ENCODE data around the gene GPR84. TPM values are rescaled to one million over a fixed set of nuclear protein-coding genes. Genes with fewer than 3 reads are reported as not detected.

The GPR84 gene
- polyA plus RNA-seq, 2 of the 4 experiments (the other 2 are of a cell fraction) = not detected

DNA sequence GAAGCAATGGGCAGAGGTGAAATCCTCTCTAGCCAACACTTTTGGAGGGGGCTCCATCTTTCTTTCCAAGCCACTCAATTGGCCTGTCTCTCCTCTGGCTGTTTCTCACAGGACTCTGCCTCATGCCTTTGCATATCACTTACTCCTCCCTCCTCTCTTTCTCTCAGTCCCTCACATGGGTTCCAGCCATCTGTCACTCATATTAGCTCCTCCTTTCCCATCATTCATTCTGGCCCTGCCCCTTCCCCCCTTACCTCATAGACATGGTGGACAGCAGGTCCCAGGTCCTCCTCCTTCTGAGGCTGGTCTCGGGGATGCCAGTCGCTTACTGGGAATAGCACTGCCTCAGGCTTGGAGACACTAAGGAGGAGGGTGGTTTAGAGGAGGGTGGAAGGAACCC, 36.8 kb upstream of the GPR84 start:
- FAIRE-seq (no peak), DNase-seq (ENCODE audit: low read depth in 1 of 2, low spot score in 1 of 2) (no peak), ATAC-seq (peak in 1 of 2 experiments; percentile 15; a peak in 2 of 6 replicates)
- H3K27ac ChIP-seq = no peak overlapping the region
- no peaks in the 10 kb centered on the region for H3K9me3 ChIP-seq
- H3K4me1 ChIP-seq = no peaks in the 10 kb centered on the region
- WGBS (ENCODE audit: missing lambda C conversion rate) = 97% methylated on average over 2 of the region's 2 CpGs
- ChIA-PET CTCF (interaction anchor here (1.0 to 12.7 kb wide), 7 partner anchors 8 to 33 kb away, joined by 4 to 1279 read pairs (median 20); partner anchors contain the start of genes ITGA5 and ZNF385A), POLR2A (no interaction called here)
- TF ChIP-seq CEBPB (IDR thresholded peaks at IDR 0.05) (no peak), BHLHE40 (IDR thresholded peaks at IDR 0.05; ENCODE audit: low read depth, low read length) (no peak)
- H3K4me2 ChIP-seq = no peak overlapping the region
- H3K4me3 ChIP-seq = no peak overlapping the region

- TF ChIP-seq RARB (CRISPR knock-in tag; IDR thresholded peaks at IDR 0.05) = no peak
- TF ChIP-seq, protein P1, sequence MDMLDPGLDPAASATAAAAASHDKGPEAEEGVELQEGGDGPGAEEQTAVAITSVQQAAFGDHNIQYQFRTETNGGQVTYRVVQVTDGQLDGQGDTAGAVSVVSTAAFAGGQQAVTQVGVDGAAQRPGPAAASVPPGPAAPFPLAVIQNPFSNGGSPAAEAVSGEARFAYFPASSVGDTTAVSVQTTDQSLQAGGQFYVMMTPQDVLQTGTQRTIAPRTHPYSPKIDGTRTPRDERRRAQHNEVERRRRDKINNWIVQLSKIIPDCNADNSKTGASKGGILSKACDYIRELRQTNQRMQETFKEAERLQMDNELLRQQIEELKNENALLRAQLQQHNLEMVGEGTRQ (IDR thresholded peaks at IDR 0.05) = no peak
- TF ChIP-seq FOSL2 (IDR thresholded peaks at IDR 0.05) = no peak
- TF ChIP-seq FOSL2 (CRISPR knock-in tag; IDR thresholded peaks at IDR 0.05) = no peak
- TF ChIP-seq MAFK (IDR thresholded peaks at IDR 0.05; ENCODE audit: partially characterized antibody) = no peak
- TF ChIP-seq CTCF (IDR thresholded peaks at IDR 0.05) = peak; percentile 96
- peak; percentile 97 for TF ChIP-seq SMC3 (IDR thresholded peaks at IDR 0.05)
- TF ChIP-seq, protein P2, sequence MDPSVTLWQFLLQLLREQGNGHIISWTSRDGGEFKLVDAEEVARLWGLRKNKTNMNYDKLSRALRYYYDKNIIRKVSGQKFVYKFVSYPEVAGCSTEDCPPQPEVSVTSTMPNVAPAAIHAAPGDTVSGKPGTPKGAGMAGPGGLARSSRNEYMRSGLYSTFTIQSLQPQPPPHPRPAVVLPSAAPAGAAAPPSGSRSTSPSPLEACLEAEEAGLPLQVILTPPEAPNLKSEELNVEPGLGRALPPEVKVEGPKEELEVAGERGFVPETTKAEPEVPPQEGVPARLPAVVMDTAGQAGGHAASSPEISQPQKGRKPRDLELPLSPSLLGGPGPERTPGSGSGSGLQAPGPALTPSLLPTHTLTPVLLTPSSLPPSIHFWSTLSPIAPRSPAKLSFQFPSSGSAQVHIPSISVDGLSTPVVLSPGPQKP (IDR thresholded peaks at IDR 0.05; ENCODE audit: low read depth, low read length) = no peak
- TF ChIP-seq CHD2 (IDR thresholded peaks at IDR 0.05; ENCODE audit: low read length, partially characterized antibody) = peak; percentile 16
- TF ChIP-seq HOXA7 (CRISPR knock-in tag; IDR thresholded peaks at IDR 0.05) = no peak
- TF ChIP-seq RCOR1 (IDR thresholded peaks at IDR 0.05; ENCODE audit: low read depth, low read length) = no peak
- no peak for TF ChIP-seq NFE2L2 (conservative IDR thresholded peaks at IDR 0.05; ENCODE audit: low read length)
- TF ChIP-seq EHMT2 (IDR thresholded peaks at IDR 0.05; ENCODE audit: low read depth) = no peak
- TF ChIP-seq EP300 (IDR thresholded peaks at IDR 0.05) = no peak
- TF ChIP-seq RAD21 (conservative IDR thresholded peaks at IDR 0.05 in 1 of 2, IDR thresholded peaks at IDR 0.05 in 1 of 2) = peak; percentile 95 to 99
- ChIA-PET POLR2A (interaction anchor here (0.5 to 1.5 kb wide), 3 partner anchors 19 to 41 kb away, joined by 3 to 15 read pairs (median 7); no protein-coding TSS in a partner anchor), CTCF (interaction anchor here (0.5 to 12.7 kb wide), 29 partner anchors 9 to 653 kb away, joined by 3 to 1279 read pairs (median 4); partner anchors contain the start of genes COPZ1, ITGA5 and ZNF385A)
- H3K27ac ChIP-seq = no peak overlapping the region
- ATAC-seq (peak; percentile 82 to 94), DNase-seq (ENCODE audit: low read depth in 1 of 2, low spot score in 1 of 2) (peak; percentile 85 to 96), FAIRE-seq (peak; percentile 43)
- H3K9me3 ChIP-seq = no peaks in the 10 kb centered on the region
- no peak overlapping the region for H3K4me2 ChIP-seq
- no peak overlapping the region for H3K4me3 ChIP-seq
- no peaks in the 10 kb centered on the region for H3K4me1 ChIP-seq
- WGBS (ENCODE audit: missing lambda C conversion rate) = 66% methylated on average over 8 of the region's 8 CpGs
Observed at GRCh38 chr12:54398995-54399793, 34.9 kb upstream of the GPR84 start.

DNA sequence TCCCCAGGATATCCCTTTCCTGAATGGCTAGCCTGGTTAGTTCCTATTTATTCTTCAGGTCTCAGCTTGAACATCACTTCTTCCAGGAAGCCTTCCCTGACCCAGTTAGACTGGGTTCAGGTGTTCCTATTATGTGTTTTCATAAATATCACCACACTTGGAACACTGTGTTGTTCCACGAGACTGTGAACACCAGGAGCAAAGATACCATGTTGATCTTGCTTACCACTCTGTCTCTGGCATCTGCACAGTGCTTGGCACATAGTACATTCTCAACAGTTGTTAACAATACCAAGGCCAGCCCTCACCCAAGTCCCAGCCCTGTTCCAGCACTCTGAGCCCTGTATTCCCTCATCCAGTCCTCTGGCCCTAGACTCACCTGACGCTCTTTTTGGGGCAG, 33.9 kb upstream of the GPR84 start:
- H3K4me1 ChIP-seq = no peaks in the 10 kb centered on the region
- WGBS (ENCODE audit: missing lambda C conversion rate) = 94% methylated on average over 2 of the region's 2 CpGs
- no peak for DNase-seq (ENCODE audit: low read depth in 1 of 2, low spot score in 1 of 2)
- no peaks in the 10 kb centered on the region for H3K9me3 ChIP-seq
- no peak overlapping the region for H3K4me2 ChIP-seq
- ChIA-PET POLR2A (no interaction called here), CTCF (interaction anchor here (0.6 to 12.7 kb wide), 11 partner anchors 11 to 652 kb away, joined by 3 to 1279 read pairs (median 3); partner anchors contain the start of genes COPZ1, ITGA5 and ZNF385A)
- ATAC-seq = no peak
- H3K4me3 ChIP-seq = no peak overlapping the region
- TF ChIP-seq NPAS2 (CRISPR knock-in tag; IDR thresholded peaks at IDR 0.05; ENCODE audit: borderline replicate concordance) = no peak
- no peak for TF ChIP-seq GATA3 (IDR thresholded peaks at IDR 0.05; ENCODE audit: borderline replicate concordance)
- TF ChIP-seq POLR2A (IDR thresholded peaks at IDR 0.05; ENCODE audit: low read length) = no peak
- TF ChIP-seq ZC3H11A (IDR thresholded peaks at IDR 0.05) = no peak
- TF ChIP-seq KDM5A (IDR thresholded peaks at IDR 0.05) = no peak
- TF ChIP-seq CEBPB (IDR thresholded peaks at IDR 0.05) = no peak
- TF ChIP-seq HEYL (CRISPR knock-in tag; IDR thresholded peaks at IDR 0.05) = no peak
- FAIRE-seq = no peak
- H3K27ac ChIP-seq = no peak overlapping the region
